A673 (cell line): ENCODE measurements around the gene GPR137C.

Source experiments
- EZH2 ChIP-seq: fragments of 200-600 bp; sonication (generic); IDR thresholded peaks from 2 replicates; pipeline ENCODE4 v1.6.1; 2017; ENCODE audit warnings: borderline replicate concordance, low read depth, mild to moderate bottlenecking, mixed read lengths, antibody characterized with exemption, low read length; ENCODE audit not compliant: poor library complexity, severe bottlenecking
- TF ChIP-seq, protein P1 (sequence below): fragments of 300-800, 200-600 bp; sonication (generic); conservative IDR thresholded peaks from 2 replicates; pipeline ENCODE4 v1.5.1; 2017; ENCODE audit warnings: low read depth, mild to moderate bottlenecking, antibody characterized with exemption, low read length, moderate library complexity, mixed read lengths

- TF ChIP-seq, protein P1, sequence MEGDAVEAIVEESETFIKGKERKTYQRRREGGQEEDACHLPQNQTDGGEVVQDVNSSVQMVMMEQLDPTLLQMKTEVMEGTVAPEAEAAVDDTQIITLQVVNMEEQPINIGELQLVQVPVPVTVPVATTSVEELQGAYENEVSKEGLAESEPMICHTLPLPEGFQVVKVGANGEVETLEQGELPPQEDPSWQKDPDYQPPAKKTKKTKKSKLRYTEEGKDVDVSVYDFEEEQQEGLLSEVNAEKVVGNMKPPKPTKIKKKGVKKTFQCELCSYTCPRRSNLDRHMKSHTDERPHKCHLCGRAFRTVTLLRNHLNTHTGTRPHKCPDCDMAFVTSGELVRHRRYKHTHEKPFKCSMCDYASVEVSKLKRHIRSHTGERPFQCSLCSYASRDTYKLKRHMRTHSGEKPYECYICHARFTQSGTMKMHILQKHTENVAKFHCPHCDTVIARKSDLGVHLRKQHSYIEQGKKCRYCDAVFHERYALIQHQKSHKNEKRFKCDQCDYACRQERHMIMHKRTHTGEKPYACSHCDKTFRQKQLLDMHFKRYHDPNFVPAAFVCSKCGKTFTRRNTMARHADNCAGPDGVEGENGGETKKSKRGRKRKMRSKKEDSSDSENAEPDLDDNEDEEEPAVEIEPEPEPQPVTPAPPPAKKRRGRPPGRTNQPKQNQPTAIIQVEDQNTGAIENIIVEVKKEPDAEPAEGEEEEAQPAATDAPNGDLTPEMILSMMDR, result no peak
- TF ChIP-seq EZH2, result no peak
Observed at GRCh38 chr14:52522581-52523345, 29.9 kb upstream of the GPR137C start.
